Muscle of leg (tissue), 11 donors: ENCODE results near the gene CABP5. TPM values are rescaled to one million over a fixed set of nuclear protein-coding genes. Genes with fewer than 3 reads are reported as not detected.

Experiments used
- DNase-seq: peaks from one replicate; pipeline ENCODE4 v3.0.0; 2013
- H3K27ac ChIP-seq: one replicate; pipeline ENCODE4 v1.5.1; 2013; ENCODE audit warnings: mild to moderate bottlenecking, low read length, control low read depth
- H3K27me3 ChIP-seq: one replicate; pipeline ENCODE4 v1.6.1; 2013; ENCODE audit warnings: low read length; ENCODE audit not compliant: control insufficient read depth, insufficient read depth
- H3K36me3 ChIP-seq: one replicate; pipeline ENCODE4 v1.6.1; 2013; ENCODE audit warnings: low read length; ENCODE audit not compliant: control insufficient read depth, insufficient read depth
- H3K4me1 ChIP-seq: one replicate; pipeline ENCODE4 v1.6.1; 2013; ENCODE audit warnings: low read length; ENCODE audit not compliant: control insufficient read depth, insufficient read depth
- H3K4me3 ChIP-seq: one replicate; pipeline ENCODE4 v1.5.1; 2013; ENCODE audit warnings: low read length, control low read depth
- H3K9me3 ChIP-seq: replicated peaks from 2 replicates; pipeline ENCODE4 v1.6.1; 2013; ENCODE audit warnings: low read depth, low read length; ENCODE audit not compliant: control insufficient read depth
- whole genome bisulfite sequencing: methylation state at CpG from one replicate; pipeline ENCODE4 v1.1.5; 2013; ENCODE audit warnings: missing lambda C conversion rate; ENCODE audit not compliant: insufficient coverage; 5-methylcytosine and 5-hydroxymethylcytosine counted together
- polyA plus RNA-seq, 8 donors: library from polyadenylated mRNA; unstranded; fragments of 120-200 nt; gene quantifications; one replicate each; pipeline versions ENCODE4 v1.2.1 to v1.2.3, GENCODE V29; 2013; ENCODE audit warnings: inconsistent platforms in 1 of 8, low replicate concordance in 1 of 8; ENCODE audit not compliant: insufficient read length in 8 of 8, insufficient read depth in 1 of 8
- total RNA-seq: library from RNA; stranded (reverse); fragments of 120-200 nt; gene quantifications from one replicate; pipeline ENCODE4 v1.2.4, GENCODE V29; 2013

Gene CABP5
- total and polyA plus RNA-seq, 9 donors: 0.10 TPM; not detected in 8

DNA sequence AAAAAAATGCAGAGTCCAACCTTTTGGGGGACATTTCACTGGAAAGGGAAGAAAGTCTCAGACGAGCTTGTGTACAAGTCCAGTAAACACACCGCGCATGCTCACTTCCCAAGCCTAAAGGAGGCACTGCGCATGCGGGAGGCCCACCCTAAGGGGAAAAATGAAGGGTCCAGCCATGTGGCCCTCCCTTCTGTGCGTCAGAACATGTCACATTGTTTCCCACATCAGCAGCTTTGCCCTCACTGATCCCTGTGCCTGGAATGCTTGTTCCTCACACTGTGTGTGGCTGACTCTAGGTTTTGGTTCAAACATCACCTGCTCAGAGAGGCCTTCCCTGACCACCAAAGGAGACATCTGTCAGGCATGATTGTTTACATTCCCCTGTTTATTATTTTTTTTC is 45.1 kb downstream of the CABP5 start:
- no peaks in the 10 kb centered on the region for H3K4me1 ChIP-seq
- no peaks in the 10 kb centered on the region for H3K36me3 ChIP-seq
- H3K27ac ChIP-seq: no peak overlapping the region
- no peaks in the 10 kb centered on the region for H3K27me3 ChIP-seq
- H3K4me3 ChIP-seq: no peak overlapping the region
- H3K9me3 ChIP-seq: no peaks in the 10 kb centered on the region
- DNase-seq: no peak
- WGBS: 85% methylated on average over 5 of the region's 6 CpGs

DNA sequence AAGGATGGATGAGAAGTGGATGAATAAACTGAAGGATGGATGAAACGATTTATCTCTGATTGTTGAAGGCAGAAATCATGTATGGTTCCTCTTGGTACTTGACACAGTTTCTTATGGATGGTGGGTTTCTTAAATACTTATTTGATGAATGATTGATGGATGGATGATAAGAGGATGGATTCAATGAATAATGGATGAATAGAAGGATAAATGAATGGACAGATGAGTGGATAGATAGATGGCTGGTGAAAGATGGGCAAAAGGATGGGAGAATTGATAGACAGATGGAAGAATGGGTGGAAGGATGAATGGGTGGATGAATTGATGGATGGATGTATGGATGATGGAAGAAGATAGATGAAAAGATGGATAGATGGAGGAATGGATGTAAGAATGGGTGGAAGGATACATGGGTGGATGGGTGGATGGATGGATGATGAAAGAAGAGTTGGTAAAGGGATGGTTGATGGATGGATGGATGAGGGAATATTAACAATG is 47.6 kb downstream of the CABP5 start:
- Histone ChIP-seq H3K4me1 (no peaks in the 10 kb centered on the region), H3K36me3 (no peaks in the 10 kb centered on the region), H3K27ac (no peak overlapping the region), H3K4me3 (no peak overlapping the region), H3K9me3 (no peaks in the 10 kb centered on the region), H3K27me3 (no peaks in the 10 kb centered on the region)
- 62% methylated on average over 1 of the region's 1 CpG for WGBS
- no peak for DNase-seq

DNA sequence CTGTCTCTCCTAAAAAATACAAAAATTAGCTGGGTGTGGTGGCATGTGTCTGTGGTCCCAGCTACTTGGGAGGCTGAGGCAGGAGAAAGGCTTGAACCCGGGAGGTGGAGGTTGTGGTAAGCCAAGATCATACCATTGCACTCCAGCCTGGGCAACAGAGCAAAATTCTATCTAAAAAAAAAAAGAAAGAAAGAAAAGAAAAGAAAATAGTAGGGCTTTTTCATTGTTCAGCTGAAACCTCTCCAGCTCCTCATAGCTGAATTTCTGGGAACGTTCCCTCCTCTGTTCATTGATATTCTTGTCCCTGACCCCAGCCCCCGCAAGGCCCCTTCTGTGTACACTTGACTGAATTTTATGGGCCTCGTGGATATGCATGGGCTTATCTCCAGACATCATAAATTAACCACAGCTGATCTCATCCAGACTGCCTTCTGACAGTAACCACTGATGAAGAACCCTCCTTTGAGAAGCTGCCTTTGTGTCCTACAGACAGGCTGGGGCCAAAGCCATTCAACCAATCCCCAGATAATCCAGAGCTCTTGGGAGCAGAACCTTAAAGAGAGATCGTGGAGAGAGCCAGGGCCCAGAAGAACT is 49.6 kb downstream of the CABP5 start, which contains the start of gene ELSPBP1:
Gene ELSPBP1, plus strand, starts transcription at position 424 of the 594 bp plus-strand sequence. CDS start 14,036 bp downstream, outside the sequence.
- H3K4me3 ChIP-seq: no peak within 1 kb of the TSS
- no peaks in the 10 kb centered on the region for H3K36me3 ChIP-seq
- no peaks in the 10 kb centered on the region for H3K27me3 ChIP-seq
- H3K9me3 ChIP-seq: no peaks in the 10 kb centered on the region
- no peak within 1 kb of the TSS for H3K27ac ChIP-seq
- no peak for DNase-seq
- WGBS: 26% methylated on average over 4 of the region's 5 CpGs
- H3K4me1 ChIP-seq: no peaks in the 10 kb centered on the region

GRCh38 chr19:47992070-47992469 is 51.8 kb downstream of the CABP5 start, which contains the start of gene BSPH1:
Gene BSPH1, minus strand, starts transcription at chr19:47992170. Its CDS starts 89 bp downstream, at chr19:47992081.
- Histone ChIP-seq H3K4me1 (no peaks in the 10 kb centered on the region), H3K4me3 (no peak within 1 kb of the TSS), H3K9me3 (no peaks in the 10 kb centered on the region), H3K27ac (no peak within 1 kb of the TSS), H3K36me3 (no peaks in the 10 kb centered on the region), H3K27me3 (peaks cover 2% of the 10 kb centered on the region)
- WGBS: 58% methylated on average over 2 of the region's 2 CpGs
- DNase-seq: no peak

DNA sequence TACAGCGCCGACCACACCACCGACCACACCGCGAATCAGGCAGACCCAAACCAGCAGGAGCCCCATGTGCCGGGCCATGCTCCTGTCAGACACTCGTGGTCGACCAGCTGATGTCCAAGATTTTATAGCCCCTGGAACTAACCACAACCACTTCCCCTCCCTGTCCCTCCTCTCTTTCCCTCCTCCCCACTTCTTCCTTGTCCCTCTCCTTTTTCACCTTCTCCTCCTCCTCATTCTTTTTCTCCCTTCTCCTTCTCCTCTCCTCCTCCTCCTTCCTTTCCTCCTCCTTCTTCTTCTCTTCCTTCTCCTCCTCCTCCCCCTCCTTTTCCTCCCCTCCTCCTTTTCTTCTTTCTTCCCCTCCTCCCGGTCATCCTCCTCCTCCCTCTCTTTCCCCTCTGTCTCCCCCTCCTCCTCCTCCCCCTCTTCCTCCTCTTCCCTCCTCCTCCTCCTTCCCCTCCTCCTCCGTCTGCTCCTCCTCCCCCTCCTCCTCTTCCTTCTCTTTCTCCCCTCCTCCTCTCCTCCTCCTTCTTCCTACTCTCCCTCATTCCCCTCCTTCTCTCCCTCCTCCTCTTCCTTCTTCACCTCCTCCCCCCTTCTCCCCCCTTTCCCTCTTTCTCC is 52.6 kb downstream of the CABP5 start:
- no peak for DNase-seq
- Histone ChIP-seq H3K27me3 (peaks cover 2% of the 10 kb centered on the region), H3K4me1 (no peaks in the 10 kb centered on the region), H3K9me3 (no peaks in the 10 kb centered on the region), H3K4me3 (no peak overlapping the region), H3K27ac (no peak overlapping the region), H3K36me3 (no peaks in the 10 kb centered on the region)
- 47% methylated on average over 10 of the region's 10 CpGs for WGBS

Other genes starting within 250 kb of the CABP5 start
- gene TPRX1, start 239.5 kb downstream of the CABP5 start, total RNA-seq: not detected
- not detected for gene TPRX1, start 239.5 kb downstream of the CABP5 start, polyA plus RNA-seq
- gene CRX, start 222.1 kb downstream of the CABP5 start, total RNA-seq: not detected
- under 1 TPM in 3 of 8 donors, not detected in 5; 0.05 to 0.09 (median 0.07) TPM for gene CRX, start 222.1 kb downstream of the CABP5 start, polyA plus RNA-seq
- gene TPRX2, start 184.8 kb downstream of the CABP5 start, total RNA-seq: not detected
- gene TPRX2, start 184.8 kb downstream of the CABP5 start, polyA plus RNA-seq: not detected
- not detected for gene SULT2A1, start 157.8 kb downstream of the CABP5 start, total RNA-seq
- 1 to 10 TPM in 2 of 8 donors, under 1 TPM in 2, not detected in 4; 0.05 to 5.7 (median 0.61) TPM for gene SULT2A1, start 157.8 kb downstream of the CABP5 start, polyA plus RNA-seq
- not detected for gene BSPH1, start 51.9 kb downstream of the CABP5 start, total RNA-seq
- gene BSPH1, start 51.9 kb downstream of the CABP5 start, polyA plus RNA-seq: not detected
- gene ELSPBP1, start 49.4 kb downstream of the CABP5 start, total RNA-seq: not detected
- gene ELSPBP1, start 49.4 kb downstream of the CABP5 start, polyA plus RNA-seq: not detected
- gene PLA2G4C, start 66.7 kb upstream of the CABP5 start, total RNA-seq: 31.4 TPM
- gene PLA2G4C, start 66.7 kb upstream of the CABP5 start, polyA plus RNA-seq: 10 to 100 TPM; 20.0 to 49.8 (median 32.3) TPM
- gene LIG1, start 126.3 kb upstream of the CABP5 start, total RNA-seq: 20.4 TPM
- 10 to 100 TPM; 20.2 to 37.4 (median 29.1) TPM for gene LIG1, start 126.3 kb upstream of the CABP5 start, polyA plus RNA-seq
- gene ZSWIM9, start 126.6 kb upstream of the CABP5 start, total RNA-seq: 1.0 TPM
- gene ZSWIM9, start 126.6 kb upstream of the CABP5 start, polyA plus RNA-seq: 1 to 10 TPM; 6.2 to 8.7 (median 7.6) TPM
- gene CARD8, start 211.8 kb upstream of the CABP5 start, total RNA-seq: 33.2 TPM
- 10 to 100 TPM; 29.3 to 42.6 (median 36.0) TPM for gene CARD8, start 211.8 kb upstream of the CABP5 start, polyA plus RNA-seq
- gene ZNF114, start 226.0 kb upstream of the CABP5 start, total RNA-seq: 5.2 TPM
- gene ZNF114, start 226.0 kb upstream of the CABP5 start, polyA plus RNA-seq: 1 to 10 TPM; 1.8 to 4.5 (median 3.2) TPM